ENCODE results near the gene GAGE12J.
"Not testable (repeated sequence)": the region's sequence is repeated elsewhere in the genome, so short reads cannot be mapped to it uniquely, and the experiment has no call there.

Gene GAGE12J, protein sequence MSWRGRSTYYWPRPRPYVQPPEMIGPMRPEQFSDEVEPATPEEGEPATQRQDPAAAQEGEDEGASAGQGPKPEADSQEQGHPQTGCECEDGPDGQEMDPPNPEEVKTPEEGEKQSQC

DNA sequence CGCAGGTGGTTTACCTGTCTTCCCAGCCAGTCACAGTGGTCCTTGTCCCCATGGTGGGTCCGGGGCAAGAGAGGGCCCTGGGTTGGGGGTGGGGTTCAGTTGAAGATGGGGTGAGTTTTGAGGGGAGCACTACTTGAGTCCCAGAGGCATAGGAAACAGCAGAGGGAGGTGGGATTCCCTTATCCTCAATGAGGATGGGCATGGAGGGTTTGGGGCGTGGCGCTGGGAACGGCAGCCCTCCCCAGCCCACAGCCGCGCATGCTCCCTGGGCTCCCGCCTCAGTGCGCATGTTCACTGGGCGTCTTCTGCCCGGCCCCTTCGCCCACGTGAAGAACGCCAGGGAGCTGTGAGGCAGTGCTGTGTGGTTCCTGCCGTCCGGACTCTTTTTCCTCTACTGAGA lies at the start of gene GAGE12J:
TSS of gene GAGE12J (plus strand) at position 301 of the 400 bp plus-strand sequence. CDS start 1,157 bp downstream, outside the sequence.
- not testable (repeated sequence) for DNase-seq (ENCODE audit: low read depth); H3K4me3 ChIP-seq (ENCODE audit: low read depth, low read length)

DNA sequence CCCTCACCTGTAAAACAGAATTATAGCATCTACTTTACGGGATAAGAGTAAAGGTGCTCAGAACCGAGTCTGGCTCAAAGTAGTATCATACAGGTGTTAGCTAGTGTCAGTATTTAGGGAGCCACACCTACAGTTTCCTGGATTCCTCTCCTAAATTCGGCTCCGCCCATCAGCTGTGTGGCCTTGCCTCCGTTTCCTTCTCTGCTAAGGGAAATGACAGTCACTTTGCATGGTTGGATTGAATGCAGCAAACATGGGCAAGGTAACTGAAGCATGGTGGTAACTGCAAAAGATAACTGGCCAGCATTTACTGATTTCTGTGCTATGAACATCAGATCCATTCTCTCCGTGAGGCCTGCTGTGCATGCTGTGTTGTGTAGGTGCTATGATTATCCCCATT lies 49.4 kb upstream of the GAGE12J start:
- DNase-seq (ENCODE audit: low read depth), result no peak
- H3K4me3 ChIP-seq (ENCODE audit: low read depth, low read length), result no peak overlapping the region

DNA sequence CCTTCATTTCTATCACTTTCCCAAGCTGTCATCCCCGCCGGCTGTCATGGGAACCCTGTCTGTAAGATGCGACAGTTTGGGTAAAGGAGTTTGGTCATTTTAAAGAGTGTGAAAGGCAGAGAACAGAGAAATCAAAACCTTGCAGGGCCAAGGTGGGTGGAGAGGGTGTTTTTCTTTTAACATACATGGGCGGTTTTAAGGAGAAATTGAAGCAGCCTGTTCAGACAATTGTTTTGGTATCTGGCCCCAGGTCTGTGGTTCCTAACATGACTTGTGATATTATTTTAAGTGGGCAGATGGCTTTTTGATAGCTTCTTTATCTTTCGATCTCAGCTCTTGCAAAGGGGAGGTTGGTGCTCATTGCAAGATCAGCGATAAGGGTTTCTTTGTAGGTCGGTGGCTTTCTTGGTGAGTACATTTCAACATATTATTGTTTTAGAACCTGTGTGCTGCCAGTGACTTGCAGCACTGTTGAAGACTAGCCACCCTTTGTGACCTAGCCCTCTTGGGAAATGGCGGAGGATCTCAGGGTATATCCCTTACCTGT lies 48.6 kb upstream of the GAGE12J start:
- DNase-seq (ENCODE audit: low read depth), result no peak
- H3K4me3 ChIP-seq (ENCODE audit: low read depth, low read length), result no peak overlapping the region

DNA sequence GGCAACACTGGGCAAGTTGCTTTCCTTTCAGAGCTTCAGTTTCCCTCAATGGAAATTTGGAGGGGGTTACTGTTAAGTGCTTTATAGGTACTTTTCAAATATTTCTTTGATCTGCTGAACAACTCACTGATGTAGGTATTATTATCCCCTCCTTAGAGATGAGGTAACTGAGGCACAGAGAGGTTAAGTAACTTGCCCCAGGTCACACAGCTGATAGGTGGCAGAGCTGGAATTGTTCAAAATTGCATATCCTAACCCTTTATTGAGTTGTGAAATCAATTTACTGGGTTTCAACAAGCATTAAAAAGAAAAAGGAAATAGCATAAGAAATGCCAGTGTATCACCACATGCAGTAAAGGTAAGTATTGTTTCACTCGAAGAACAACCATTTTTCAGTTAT lies 45.6 kb upstream of the GAGE12J start:
- no peak overlapping the region for H3K4me3 ChIP-seq (ENCODE audit: low read depth, low read length)
- no peak for DNase-seq (ENCODE audit: low read depth)

DNA sequence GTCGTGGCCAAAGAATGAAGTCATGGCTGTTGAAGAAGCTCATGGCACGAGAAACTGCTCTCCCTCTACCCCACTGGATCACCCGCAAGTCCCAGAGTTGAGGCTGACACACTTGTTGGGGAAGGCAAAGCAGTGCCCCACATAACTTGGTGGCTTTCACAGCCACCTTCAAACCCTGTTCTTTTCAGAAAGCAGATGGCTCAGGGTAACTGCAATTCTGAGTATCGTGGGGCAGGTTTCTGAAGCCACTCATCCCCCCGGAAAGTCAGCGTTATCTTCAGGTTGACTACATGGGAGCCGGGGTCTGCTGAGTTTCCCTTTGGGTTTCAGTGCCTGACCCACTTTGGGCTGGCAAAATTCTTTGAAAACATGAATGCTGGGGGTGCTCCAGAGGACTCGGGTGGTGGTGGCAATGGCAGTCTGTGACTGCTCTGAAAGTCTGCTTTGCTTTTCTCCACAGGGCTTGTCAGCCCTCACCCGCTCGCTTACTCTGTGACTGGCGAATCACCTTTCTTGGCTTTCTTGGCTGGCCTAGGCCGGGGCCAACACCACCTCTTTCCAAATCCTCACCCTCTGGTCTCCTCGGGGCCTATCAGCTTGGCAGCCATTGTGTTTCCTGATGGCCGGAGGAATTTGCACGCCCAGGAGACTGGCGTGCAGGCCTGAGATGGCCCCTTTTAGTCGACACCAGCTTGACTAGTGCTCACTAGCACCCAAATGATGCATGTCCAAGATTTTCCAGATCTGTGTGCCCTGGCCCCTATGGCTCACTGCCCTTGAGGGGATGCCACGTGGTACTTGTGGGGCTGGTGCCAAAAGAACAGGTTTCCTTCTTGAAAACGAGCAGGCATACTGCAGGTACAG lies 44.9 kb upstream of the GAGE12J start:
- no peak overlapping the region for H3K4me3 ChIP-seq (ENCODE audit: low read depth, low read length)
- no peak for DNase-seq (ENCODE audit: low read depth)

DNA sequence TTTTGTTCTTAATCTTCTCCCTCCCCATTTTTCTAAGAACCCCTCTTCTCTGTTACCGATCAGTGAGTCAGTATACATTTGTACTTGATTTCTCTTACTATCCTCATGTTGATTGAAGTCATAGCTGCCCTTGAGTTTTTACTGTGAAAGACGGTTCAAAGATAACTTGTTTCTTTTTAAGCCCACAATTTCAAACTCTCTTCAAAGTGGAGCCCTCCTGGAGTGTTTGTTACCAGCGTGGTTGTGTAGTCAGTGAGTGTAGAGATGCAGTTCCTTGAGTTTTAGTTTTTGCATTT lies 44.4 kb upstream of the GAGE12J start:
- no peak overlapping the region for H3K4me3 ChIP-seq (ENCODE audit: low read depth, low read length)
- DNase-seq (ENCODE audit: low read depth), result no peak

DNA sequence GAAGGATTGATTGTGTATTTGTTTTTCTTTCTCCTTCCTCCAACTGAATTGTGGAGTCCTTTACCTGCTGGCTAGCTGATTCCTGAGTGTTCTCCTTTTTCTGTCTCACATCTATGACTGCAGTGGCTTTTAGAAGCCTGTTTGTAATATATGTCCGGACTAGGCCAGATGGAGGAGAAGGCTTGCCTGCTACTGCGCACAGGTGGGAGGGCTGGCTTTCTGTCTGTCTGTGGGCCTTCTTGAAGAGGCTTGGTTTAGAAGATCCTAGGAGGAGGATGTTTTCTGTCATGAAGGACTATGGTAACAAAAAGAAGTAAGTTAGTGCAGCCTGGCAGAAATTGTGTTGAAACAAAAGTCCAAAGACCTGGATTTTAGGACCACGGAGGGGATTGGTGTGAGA lies 43.8 kb upstream of the GAGE12J start:
- H3K4me3 ChIP-seq (ENCODE audit: low read depth, low read length), result no peak overlapping the region
- no peak for DNase-seq (ENCODE audit: low read depth)

DNA sequence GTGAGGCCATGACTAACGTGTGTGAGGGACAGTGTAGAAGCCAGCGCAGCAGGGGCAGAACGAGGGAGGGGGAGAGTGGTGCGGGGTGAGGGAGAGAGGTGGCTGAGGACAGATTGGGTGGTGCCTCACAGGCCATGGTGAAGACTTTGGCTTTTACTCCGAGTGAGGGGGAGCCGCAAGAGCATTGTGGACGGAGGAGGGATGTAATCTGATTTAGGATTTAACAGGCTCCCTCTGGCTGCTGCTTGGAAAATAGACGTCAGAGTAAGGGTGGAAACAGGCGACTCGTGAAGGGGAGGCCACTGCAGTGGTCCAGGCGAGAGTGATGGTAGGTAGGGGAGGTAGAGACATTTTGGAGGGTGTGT lies 39.2 kb upstream of the GAGE12J start:
- no peak for DNase-seq (ENCODE audit: low read depth)
- no peak overlapping the region for H3K4me3 ChIP-seq (ENCODE audit: low read depth, low read length)

DNA sequence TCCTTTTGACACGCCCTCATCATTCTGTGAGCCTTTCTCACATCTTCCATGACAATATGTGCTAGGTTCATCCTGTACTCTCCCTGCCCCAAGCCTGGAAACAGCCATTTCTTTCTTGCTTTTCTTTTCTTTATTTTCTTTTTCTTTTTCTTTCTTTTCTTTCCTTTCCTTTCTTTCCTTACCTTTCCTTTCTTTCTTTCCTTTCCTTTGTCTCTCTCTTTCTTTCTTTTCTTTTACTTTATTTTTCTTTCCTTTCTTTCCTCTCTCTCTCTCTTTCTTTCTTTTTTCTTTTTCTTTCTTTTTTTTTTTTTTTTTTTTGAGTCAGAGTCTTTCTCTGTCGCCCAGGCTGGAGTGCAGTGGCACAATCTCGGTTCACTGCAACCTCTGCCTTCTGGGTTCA lies 37.6 kb upstream of the GAGE12J start:
- no peak overlapping the region for H3K4me3 ChIP-seq (ENCODE audit: low read depth, low read length)
- no peak for DNase-seq (ENCODE audit: low read depth)

DNA sequence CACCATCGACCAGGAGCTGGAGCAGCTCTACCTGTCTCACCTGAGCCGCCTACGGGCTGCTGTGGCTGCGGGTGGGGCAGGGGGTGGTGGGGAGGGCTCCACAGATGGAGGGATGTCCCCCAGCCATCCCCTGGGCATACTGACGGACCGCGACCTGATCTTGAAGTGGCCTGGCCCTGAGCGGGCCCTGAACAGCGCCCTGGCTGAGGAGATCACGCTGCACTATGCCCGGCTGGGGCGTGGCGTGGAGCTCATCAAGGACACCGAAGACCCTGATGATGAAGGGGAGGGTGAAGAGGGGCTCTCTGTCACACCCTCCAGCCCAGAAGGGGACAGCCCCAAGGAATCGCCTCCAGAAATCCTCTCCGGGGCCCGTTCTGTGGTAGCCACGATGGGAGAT lies 35.7 kb upstream of the GAGE12J start:
- H3K4me3 ChIP-seq (ENCODE audit: low read depth, low read length), result no peak overlapping the region
- no peak for DNase-seq (ENCODE audit: low read depth)

DNA sequence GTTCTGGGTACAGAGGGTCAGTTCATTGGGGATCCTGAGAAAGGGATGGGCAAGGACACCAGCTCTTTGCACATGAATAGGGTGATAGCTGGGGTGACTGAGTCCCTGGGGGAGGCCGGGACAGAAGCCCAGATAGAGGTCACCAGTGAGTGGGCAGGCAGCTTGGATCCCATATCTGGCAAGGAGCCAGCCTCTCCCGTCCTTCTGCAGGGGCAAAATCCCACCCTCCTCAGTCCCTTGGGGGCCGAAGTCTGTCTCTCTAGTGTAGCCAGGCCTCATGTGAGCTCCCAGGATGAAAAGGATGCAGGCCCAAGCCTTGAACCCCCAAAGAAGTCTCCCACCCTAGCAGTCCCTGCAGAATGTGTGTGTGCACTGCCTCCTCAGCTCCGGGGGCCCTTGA lies 35.3 kb upstream of the GAGE12J start:
- no peak for DNase-seq (ENCODE audit: low read depth)
- H3K4me3 ChIP-seq (ENCODE audit: low read depth, low read length), result no peak overlapping the region

DNA sequence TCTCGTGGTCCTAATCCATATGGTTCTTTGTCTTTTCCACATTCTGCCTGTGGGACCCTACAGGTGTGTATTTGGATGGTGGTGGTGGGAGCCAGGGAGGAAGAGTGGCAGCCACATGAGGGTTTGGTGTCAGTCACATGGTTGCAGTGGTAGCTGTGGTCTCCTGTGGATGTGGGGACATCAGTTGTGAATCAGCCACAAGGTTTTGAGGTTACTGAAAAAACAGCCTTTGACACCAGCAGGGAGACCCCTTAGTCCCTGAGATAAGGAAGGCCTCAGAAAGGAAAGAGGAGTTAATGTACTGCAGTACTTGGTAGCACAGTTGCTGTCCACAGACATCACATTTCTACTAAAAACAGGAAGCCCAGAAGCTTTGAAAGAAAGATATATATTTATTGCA lies 34.2 kb upstream of the GAGE12J start:
- no peak overlapping the region for H3K4me3 ChIP-seq (ENCODE audit: low read depth, low read length)
- no peak for DNase-seq (ENCODE audit: low read depth)

DNA sequence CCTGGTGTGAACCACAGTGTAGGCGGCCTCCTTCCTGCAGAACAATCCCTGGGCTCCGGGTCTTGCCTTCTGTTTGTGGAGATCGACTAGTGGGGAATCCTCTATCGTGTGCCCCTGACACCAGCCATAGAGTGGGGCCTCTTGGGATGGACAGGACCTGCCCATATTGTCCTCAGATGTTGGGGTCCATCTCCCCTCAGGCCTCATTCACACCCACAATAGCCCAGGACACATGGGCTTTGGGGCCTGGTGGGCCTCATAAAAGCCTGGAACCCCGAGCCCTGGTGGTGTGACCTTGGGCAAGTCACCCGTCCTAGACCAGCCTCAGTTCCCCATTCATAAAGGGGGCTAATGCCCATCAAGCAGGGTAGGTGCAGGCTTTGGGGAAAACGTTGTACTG lies 31.6 kb upstream of the GAGE12J start:
- no peak overlapping the region for H3K4me3 ChIP-seq (ENCODE audit: low read depth, low read length)
- DNase-seq (ENCODE audit: low read depth), result no peak

DNA sequence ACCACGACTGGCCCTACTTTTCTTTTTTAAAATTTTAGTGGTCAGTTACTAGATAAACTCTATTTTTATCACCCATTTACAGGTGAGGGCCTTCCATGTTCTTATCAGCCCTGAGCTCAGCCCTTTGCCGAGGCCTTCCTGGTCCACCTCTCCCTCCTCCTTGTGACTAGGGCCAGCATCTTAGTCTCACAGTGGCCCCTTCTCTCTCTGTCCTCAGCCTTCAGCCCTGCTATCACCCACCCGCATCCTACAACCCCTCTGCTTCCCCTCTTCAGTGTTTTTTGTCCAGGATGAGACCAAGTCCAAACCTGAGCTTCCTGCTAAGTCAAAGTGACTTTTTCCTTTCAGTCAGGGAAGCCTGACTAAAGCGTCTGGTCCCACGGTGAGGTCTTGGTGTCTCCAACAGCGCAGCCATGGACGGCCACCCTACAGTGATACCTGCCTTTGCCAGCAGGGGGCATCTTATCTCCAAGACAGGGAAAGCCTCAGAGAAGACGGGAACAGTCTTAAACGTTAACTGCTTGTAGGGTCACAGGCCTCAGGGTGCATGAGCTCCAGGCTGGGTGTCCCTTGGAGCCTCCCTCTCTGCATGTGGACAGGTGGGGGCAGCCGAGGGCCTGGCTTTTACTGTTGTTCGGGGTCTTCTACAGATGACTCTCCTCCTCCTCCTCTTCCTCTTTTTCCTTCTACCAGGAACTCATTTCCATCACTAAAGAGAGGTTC lies 30.1 kb upstream of the GAGE12J start:
- no peak for DNase-seq (ENCODE audit: low read depth)
- H3K4me3 ChIP-seq (ENCODE audit: low read depth, low read length), result no peak overlapping the region

DNA sequence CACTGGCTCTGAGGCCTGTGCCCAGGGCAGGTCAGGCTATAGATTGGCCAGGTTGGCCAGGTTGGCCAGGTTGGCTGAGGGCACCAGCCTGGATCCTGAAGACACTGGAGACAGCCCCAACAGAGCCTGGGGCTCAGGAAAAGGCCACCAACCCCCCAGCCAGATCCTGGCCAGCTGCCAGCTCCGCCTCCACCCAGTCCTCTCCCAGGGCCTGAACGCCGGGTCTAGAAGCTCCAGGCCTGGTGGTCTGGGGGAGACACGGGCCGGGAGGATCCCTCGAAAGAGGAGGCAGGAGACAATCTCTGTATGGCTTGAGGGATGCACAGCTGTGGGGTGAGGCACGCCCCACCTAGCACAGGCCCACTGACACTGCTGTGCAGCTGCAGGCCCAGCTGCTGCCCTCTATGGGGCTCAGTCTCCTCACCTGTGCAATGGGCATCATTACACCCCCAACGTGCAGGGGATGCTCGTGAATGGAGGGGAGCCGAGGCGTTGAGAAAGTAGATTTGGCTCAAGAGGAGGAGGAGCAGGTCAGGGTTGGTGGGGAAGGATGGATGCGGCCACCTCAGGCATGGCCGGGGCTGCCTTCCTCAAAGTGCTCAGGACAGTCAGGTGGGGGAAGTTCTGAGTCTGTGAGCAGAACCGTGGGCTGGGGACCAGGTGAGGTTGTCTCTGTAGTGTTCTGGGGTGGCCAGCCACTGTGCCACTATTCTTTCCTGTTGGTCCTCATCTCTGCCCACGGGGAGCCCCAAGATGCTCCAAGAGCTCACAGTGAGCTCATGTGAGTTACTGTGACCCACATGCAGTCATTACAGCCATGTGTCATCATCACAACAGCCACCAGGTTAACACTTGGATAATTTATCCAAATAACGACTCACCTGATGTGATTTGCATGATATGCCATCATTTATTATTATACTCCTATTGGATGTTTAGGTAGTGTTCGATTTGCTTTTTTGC lies 29.2 kb upstream of the GAGE12J start:
- DNase-seq (ENCODE audit: low read depth), result no peak
- no peak overlapping the region for H3K4me3 ChIP-seq (ENCODE audit: low read depth, low read length)

DNA sequence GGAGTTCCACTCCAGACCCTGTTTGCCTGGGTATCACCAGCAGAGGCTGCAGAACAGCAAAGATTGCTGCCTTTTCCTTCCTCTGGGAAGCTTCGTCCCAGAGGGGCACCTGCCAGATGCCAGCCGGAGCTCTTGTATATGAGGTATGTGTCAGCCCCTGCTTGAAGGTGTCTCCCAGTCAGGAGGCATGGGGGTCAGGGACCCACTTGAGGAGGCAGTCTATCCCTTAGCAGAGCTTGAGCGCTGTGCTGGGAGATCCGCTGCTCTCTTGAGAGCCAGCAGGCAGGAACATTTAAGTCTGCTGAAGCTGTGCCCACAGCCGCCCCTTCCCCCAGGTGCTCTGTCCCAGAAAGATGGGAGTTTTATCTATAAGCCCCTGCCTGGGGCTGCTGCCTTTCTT lies 22.5 kb upstream of the GAGE12J start:
- H3K4me3 ChIP-seq (ENCODE audit: low read depth, low read length); DNase-seq (ENCODE audit: low read depth): not testable (repeated sequence)

DNA sequence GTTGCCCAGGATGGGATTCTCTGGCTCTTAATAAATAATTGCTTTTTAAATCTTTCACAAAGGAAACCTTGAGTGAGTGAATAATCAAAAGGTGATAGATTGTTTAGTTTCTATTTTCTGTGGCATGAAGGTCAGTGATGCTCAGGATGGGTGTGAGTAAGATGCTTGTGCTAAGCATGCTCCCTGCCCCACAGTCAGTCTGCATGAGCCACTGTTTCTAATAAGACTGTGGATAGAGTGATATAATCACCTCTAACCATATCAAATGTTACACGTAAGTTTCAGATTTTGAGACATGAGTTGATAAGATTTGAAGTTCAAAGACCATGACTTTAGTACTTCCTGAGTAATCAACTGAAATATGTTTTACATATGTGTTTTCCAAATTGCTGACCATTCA lies 21.1 kb upstream of the GAGE12J start:
- no peak overlapping the region for H3K4me3 ChIP-seq (ENCODE audit: low read depth, low read length)
- DNase-seq (ENCODE audit: low read depth), result no peak

DNA sequence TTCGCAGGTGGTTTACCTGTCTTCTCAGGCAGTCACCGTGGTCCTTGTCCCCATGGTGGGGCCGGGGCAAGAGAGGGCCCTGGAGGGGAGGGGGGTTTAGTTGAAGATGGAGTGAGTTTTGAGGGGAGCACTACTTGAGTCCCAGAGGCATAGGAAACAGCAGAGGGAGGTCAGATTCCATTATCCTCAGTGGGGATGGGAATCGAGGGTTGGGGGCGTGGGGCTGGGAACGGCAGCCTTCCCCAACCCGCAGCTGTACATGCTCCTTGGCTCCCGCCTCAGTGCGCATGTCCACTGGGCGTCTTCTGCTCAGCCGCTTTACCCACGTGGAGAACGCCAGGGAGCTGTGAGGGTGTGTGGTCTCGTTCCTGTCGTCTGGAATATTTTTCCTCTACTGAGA lies 18.5 kb upstream of the GAGE12J start, which contains the start of gene GAGE10:
TSS of gene GAGE10 (plus strand) at position 301 of the 400 bp plus-strand sequence. CDS start 1,214 bp downstream, outside the sequence.
- DNase-seq (ENCODE audit: low read depth), result no peak
- H3K4me3 ChIP-seq (ENCODE audit: low read depth, low read length), result no peak within 1 kb of the TSS

DNA sequence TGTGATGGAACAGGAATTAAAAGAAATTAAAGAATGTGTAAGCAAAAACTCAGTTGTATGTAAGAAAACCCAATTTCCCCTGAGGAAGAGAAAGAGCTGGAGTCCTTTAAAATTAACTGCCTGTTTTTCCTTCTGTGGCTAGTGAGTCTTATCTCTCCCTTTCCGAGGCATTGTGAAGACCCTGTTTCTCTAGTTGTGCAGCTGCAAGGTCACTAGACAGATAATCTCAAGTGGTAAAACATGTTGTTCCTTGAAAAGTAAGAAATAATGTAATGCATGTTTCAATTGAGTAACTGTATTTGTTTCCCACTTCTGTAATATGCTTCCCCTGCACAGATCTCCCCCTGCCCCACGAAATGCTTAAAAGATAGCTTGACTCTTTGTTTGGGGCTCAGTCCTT lies 14.1 kb upstream of the GAGE12J start:
- H3K4me3 ChIP-seq (ENCODE audit: low read depth, low read length); DNase-seq (ENCODE audit: low read depth): not testable (repeated sequence)

Data from skeletal muscle cell (primary cell).